Activated CD8-positive, alpha-beta T cell treated with anti-CD3 and anti-CD28 coated beads for 36 hours (primary cell): ENCODE results near the gene ACVRL1. TPM values are rescaled to one million over a fixed set of nuclear protein-coding genes. Genes with fewer than 3 reads are reported as not detected.
"Not testable (repeated sequence)": the region's sequence is repeated elsewhere in the genome, so short reads cannot be mapped to it uniquely, and the experiment has no call there.

Experiments
- ATAC-seq: fragments of 200-7000 bp; cut with Tn5 transposase; one replicate; pipeline ENCODE4 v1.10.0; 2021; ENCODE audit warnings: mild to moderate bottlenecking, moderate library complexity
- CTCF ChIA-PET: fragments of 350-600 bp; sonication (Branson Sonifier 250); formaldehyde crosslinking; loops from one replicate; lab custom pipeline; 2021; ENCODE audit warnings: antibody characterized with exemption; lab: Charles Lee
- POLR2A ChIA-PET: fragments of 350-600 bp; sonication (Branson Sonifier 250); formaldehyde crosslinking; loops from one replicate; lab custom pipeline; 2021; ENCODE audit warnings: antibody characterized with exemption; lab: Charles Lee
- DNase-seq: peaks from one replicate; pipeline ENCODE4 v3.0.0-alpha.2; 2020
- H3K27ac Mint-ChIP-seq: one replicate; pipeline ENCODE4 v1.8.0; 2021; ENCODE audit warnings: mild to moderate bottlenecking, mixed read lengths
- H3K27me3 Mint-ChIP-seq: one replicate; pipeline ENCODE4 v1.8.0; 2021; ENCODE audit warnings: mixed read lengths
- H3K36me3 Mint-ChIP-seq: one replicate; pipeline ENCODE4 v1.8.0; 2021; ENCODE audit warnings: low read depth, mixed read lengths
- H3K4me1 Mint-ChIP-seq: one replicate; pipeline ENCODE4 v1.8.0; 2021; ENCODE audit warnings: low read depth, mixed read lengths
- H3K4me3 Mint-ChIP-seq: one replicate; pipeline ENCODE4 v1.8.0; 2021; ENCODE audit warnings: mild to moderate bottlenecking, moderate library complexity, mixed read lengths
- H3K9me3 Mint-ChIP-seq: one replicate; pipeline ENCODE4 v1.8.0; 2021; ENCODE audit warnings: mixed read lengths
- intact Hi-C: fragments of 100-400 bp; cut with micrococcal nuclease; formaldehyde crosslinking; loops from one replicate; pipeline ENCODE4 v1.10.0; 2022
- total RNA-seq, 2 experiments: library from RNA; stranded (reverse); gene quantifications; one replicate each; pipeline ENCODE4 v1.2.3, GENCODE V29; 2021
- TF ChIP-seq, protein P1 (sequence below): fragments of 200-600 bp; IDR thresholded peaks from one replicate; pipeline ENCODE4 v1.8.0; 2022; ENCODE audit warnings: antibody characterized with exemption, mild to moderate bottlenecking

The ACVRL1 gene
- total RNA-seq, 2 experiments from 2014 or later = not detected

DNA sequence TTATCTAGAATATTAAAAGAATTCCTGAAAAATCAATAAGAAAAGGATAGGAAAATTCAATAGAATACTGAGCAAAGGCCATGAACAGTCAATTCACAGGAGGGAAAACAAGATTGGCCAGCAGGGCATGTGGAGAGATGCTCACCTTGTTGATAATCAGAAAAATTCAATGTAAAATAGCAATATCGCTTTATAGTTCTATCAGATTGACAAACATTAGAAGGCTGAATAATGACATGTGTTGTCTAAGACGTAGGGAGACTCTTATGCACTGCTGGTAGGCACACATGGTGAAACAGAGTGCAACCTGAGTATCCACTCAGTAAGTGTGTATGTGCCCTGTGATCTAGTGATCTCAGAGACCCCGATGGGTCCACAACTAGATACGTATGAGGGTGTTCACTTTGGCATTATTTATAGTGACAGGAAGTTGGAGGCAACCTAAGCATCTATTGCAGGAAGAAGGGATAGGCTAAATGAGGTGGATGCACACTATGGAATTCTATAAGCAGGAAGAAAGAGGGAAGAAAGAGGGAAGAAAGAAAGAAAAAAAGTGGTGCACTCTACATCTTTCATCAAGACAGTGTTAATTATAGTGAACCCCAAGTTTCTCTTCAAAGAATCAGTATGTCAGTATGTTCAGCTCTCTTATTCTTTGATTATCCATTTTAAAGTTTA, 23.2 kb upstream of the ACVRL1 start:
- CTCF ChIA-PET = interaction anchor here (1.3 to 3.7 kb wide), 2 partner anchors 8 to 43 kb away, joined by 3 to 21 read pairs; no protein-coding TSS in a partner anchor
- intact Hi-C loops = no loop called here

DNA sequence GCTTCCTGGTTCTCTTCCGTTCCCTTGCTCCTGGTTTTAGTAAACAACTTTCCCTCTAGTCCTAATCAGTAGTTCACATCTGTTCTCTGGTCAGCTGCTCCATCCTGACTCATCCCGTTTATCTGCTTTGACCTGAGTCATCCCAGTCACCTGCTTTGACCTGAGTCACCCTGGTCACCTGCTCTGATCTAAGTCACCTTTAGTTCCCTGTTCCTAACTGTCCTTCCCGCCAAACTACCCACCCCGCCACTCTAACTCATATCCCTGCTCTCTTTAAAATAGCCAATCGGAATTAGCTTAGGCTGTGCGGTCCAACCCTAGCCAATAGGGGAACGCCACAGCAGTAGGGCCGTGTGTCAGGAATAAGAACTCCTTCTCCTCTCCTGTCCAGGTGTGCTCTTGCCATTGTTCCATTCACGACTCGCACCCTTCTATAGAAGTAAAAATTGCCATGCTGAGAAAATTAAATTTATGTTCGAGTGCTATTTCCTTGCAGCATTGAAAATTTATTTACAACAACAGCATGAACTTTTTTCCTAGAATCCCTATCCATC, 22.6 kb upstream of the ACVRL1 start:
- H3K27ac Mint-ChIP-seq = no peak overlapping the region
- H3K4me1 Mint-ChIP-seq = peaks cover 15% of the 10 kb centered on the region
- POLR2A ChIA-PET = no interaction called here
- ATAC-seq (no peak), DNase-seq (no peak)
- peaks cover 1% of the 10 kb centered on the region for H3K27me3 Mint-ChIP-seq
- TF ChIP-seq, protein P1, sequence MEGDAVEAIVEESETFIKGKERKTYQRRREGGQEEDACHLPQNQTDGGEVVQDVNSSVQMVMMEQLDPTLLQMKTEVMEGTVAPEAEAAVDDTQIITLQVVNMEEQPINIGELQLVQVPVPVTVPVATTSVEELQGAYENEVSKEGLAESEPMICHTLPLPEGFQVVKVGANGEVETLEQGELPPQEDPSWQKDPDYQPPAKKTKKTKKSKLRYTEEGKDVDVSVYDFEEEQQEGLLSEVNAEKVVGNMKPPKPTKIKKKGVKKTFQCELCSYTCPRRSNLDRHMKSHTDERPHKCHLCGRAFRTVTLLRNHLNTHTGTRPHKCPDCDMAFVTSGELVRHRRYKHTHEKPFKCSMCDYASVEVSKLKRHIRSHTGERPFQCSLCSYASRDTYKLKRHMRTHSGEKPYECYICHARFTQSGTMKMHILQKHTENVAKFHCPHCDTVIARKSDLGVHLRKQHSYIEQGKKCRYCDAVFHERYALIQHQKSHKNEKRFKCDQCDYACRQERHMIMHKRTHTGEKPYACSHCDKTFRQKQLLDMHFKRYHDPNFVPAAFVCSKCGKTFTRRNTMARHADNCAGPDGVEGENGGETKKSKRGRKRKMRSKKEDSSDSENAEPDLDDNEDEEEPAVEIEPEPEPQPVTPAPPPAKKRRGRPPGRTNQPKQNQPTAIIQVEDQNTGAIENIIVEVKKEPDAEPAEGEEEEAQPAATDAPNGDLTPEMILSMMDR = no peak
- no peak overlapping the region for H3K4me3 Mint-ChIP-seq
- H3K36me3 Mint-ChIP-seq = no peaks in the 10 kb centered on the region
- intact Hi-C loops = no loop called here
- CTCF ChIA-PET = interaction anchor here (1.3 to 3.7 kb wide), 4 partner anchors 9 to 353 kb away, joined by 3 to 21 read pairs (median 4); no protein-coding TSS in a partner anchor
- H3K9me3 Mint-ChIP-seq = peaks cover 7% of the 10 kb centered on the region

More for the DNA sequence above, 23.2 kb upstream of the ACVRL1 start:
- TF ChIP-seq, protein P1 = no peak
- Mint-ChIP-seq H3K9me3 (peaks cover 7% of the 10 kb centered on the region), H3K4me1 (peaks cover 15% of the 10 kb centered on the region), H3K27ac (no peak overlapping the region), H3K27me3 (peaks cover 1% of the 10 kb centered on the region), H3K4me3 (no peak overlapping the region), H3K36me3 (no peaks in the 10 kb centered on the region)
- ATAC-seq (no peak), DNase-seq (no peak)
- POLR2A ChIA-PET = no interaction called here

DNA sequence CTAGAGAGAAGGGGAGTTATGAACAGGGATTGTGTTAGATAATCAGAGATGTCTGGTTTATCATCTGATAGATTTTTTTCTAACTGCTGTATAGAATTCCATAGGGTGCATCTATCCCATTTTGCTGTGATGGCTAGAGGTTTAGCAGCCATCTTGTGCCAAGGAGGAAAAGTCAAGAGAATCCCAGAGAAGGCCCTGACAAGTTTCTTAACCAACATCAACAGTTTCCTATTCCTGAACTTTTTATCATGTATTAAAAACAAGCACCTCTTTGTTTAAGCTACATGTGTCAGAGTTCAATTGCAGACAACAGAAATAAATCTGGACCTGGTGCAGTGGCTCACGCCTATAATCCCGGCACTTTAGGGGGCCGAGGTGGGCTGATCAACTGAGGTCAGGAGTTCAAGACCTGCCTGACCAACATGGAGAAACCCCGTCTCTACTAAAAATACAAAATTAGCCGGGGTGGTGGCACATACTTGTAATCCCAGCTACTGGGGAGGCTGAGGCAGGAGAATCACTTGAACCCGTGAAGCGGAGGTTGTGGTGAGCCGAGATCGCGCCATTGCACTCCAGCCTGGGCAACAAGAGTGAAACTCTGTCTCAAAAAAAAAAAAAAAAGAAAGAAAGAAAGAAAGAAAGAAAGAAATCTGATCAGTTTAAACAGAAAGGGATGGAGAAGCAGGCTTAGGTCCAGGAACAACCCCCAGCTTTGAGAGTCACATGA, 21.8 kb upstream of the ACVRL1 start:
- H3K4me3 Mint-ChIP-seq, DNase-seq, intact Hi-C loops, H3K36me3 Mint-ChIP-seq, H3K9me3 Mint-ChIP-seq, ATAC-seq, H3K27me3 Mint-ChIP-seq: not testable (repeated sequence)
- Mint-ChIP-seq H3K4me1 (peaks cover 15% of the 10 kb centered on the region), H3K27ac (peak overlapping the region; percentile 83)
- POLR2A ChIA-PET = interaction anchor here (0.9 to 2.0 kb wide), 3 partner anchors 37 to 95 kb away, joined by 3 to 7 read pairs (median 4); no protein-coding TSS in a partner anchor
- CTCF ChIA-PET = interaction anchor here (0.9 to 3.7 kb wide), 14 partner anchors 10 to 461 kb away, joined by 3 to 21 read pairs (median 4); partner anchors contain the start of gene SLC4A8

DNA sequence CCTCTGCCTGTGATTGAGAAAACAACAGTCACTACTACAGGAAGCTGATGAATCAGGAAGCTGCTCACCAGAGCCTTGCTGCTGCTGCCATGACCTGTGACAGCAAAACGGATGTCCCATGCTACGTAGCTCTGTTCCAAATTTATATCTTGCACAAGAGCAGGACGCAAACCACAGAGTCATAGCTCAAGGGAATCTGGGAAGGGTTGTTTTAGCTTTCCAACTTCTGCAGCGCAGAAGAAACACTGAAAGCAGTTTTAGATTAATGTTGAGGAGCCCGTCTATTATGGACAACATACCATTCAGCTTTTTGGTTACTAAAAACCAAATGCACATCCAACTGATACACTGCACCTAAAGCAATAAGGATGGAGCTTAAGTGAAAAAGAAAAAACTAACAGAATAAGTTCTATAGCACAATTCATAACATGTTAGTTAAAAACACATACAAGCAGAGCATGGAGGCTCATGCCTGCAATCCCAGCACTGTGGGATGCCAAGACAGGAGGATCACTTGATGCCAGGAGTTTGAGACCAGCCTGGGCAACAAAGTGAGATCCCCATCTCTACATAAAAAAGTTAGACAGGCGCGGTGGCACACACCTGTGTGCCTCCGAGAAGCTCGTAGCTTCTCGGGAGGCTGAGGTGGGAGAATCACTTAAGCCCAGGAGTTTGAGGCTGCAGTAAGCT, 21.1 kb upstream of the ACVRL1 start:
- ATAC-seq (peak; percentile 95), DNase-seq (peak; percentile 67)
- Mint-ChIP-seq H3K36me3 (no peaks in the 10 kb centered on the region), H3K27me3 (peaks cover 1% of the 10 kb centered on the region), H3K4me1 (peaks cover 15% of the 10 kb centered on the region), H3K9me3 (peaks cover 7% of the 10 kb centered on the region), H3K4me3 (peak overlapping the region; percentile 9), H3K27ac (peak overlapping the region; percentile 83)
- intact Hi-C loops = no loop called here
- ChIA-PET POLR2A (interaction anchor here (0.9 to 2.0 kb wide), 3 partner anchors 37 to 94 kb away, joined by 3 to 7 read pairs (median 4); no protein-coding TSS in a partner anchor), CTCF (interaction anchor here (0.8 to 3.7 kb wide), 14 partner anchors 10 to 462 kb away, joined by 3 to 21 read pairs (median 4); partner anchors contain the start of gene SLC4A8)
- TF ChIP-seq, protein P1 = no peak
